CD14-positive monocyte (primary cell): ENCODE results near the gene ZNF282. TPM values are rescaled to one million over a fixed set of nuclear protein-coding genes. Genes with fewer than 3 reads are reported as not detected.

ENCODE experiments used
- DNase-seq, 3 donors: peaks; one replicate each; pipeline ENCODE4 v3.0.0-alpha.2; 2011 to 2022
- H2AFZ ChIP-seq: 2 replicates; pipeline ENCODE4 v1.6.0; 2012; ENCODE audit warnings: mild to moderate bottlenecking, low read depth, low read length, inconsistent platforms; ENCODE audit not compliant: insufficient read depth, poor library complexity, severe bottlenecking
- H3K27ac ChIP-seq, 2 donors: 1 replicate in 1 of 2; 2 replicates in 1 of 2; pipeline ENCODE4 v1.5.1; 2012 to 2013; ENCODE audit warnings: low read length in 2 of 2, control low read depth in 1 of 2, inconsistent platforms in 1 of 2, low read depth in 1 of 2, mild to moderate bottlenecking in 1 of 2
- H3K27me3 ChIP-seq, 2 donors: one replicate each; pipeline versions ENCODE4 v1.6.0 to v1.6.1; 2011 to 2013; ENCODE audit warnings: low read length in 2 of 2; ENCODE audit not compliant: control insufficient read depth in 2 of 2, insufficient read depth in 2 of 2
- H3K36me3 ChIP-seq, 2 donors: replicated peaks in 1 of 2; 1 replicate in 1 of 2; 2 replicates in 1 of 2; pipeline versions ENCODE4 v1.5.1 to v1.6.1; 2012 to 2013; ENCODE audit warnings: low read length in 2 of 2, control low read depth in 1 of 2, inconsistent platforms in 1 of 2, mild to moderate bottlenecking in 1 of 2; ENCODE audit not compliant: insufficient read depth in 2 of 2, control insufficient read depth in 1 of 2
- H3K4me1 ChIP-seq, 2 donors: 1 replicate in 1 of 2; 2 replicates in 1 of 2; pipeline versions ENCODE4 v1.5.1 to v1.6.1; 2012 to 2013; ENCODE audit warnings: low read length in 2 of 2, control low read depth in 1 of 2, inconsistent platforms in 1 of 2, mild to moderate bottlenecking in 1 of 2, moderate library complexity in 1 of 2; ENCODE audit not compliant: insufficient read depth in 2 of 2, control insufficient read depth in 1 of 2
- H3K4me2 ChIP-seq: replicated peaks from 2 replicates; pipeline ENCODE3; 2012; ENCODE audit warnings: low read length, moderate library complexity, mild to moderate bottlenecking; ENCODE audit not compliant: poor library complexity, severe bottlenecking; ENCODE audit errors: extremely low read depth
- H3K4me3 ChIP-seq, 3 experiments: fragments of 200-600 bp in 1 of 3; sonication (generic) in 1 of 3; replicated peaks in 1 of 3; 1 replicate in 2 of 3; 2 replicates in 1 of 3; pipeline ENCODE4 v1.5.1; 2011 to 2013; ENCODE audit warnings: low read length in 3 of 3, mild to moderate bottlenecking in 3 of 3, control low read depth in 2 of 3, low read depth in 2 of 3, inconsistent platforms in 1 of 3, moderate library complexity in 1 of 3
- H3K79me2 ChIP-seq: 2 replicates; pipeline ENCODE4 v1.6.0; 2012; ENCODE audit warnings: mild to moderate bottlenecking, control low read depth, inconsistent platforms, low read length, moderate library complexity; ENCODE audit not compliant: insufficient read depth
- H3K9ac ChIP-seq: 2 replicates; pipeline ENCODE4 v1.6.0; 2017; ENCODE audit warnings: low read length, mild to moderate bottlenecking; ENCODE audit not compliant: insufficient read depth, poor library complexity, severe bottlenecking
- H3K9me3 ChIP-seq, 2 donors: replicated peaks in 1 of 2; 1 replicate in 1 of 2; 2 replicates in 1 of 2; pipeline versions ENCODE4 v1.5.1 to v1.6.1; 2012 to 2013; ENCODE audit warnings: low read length in 2 of 2, control low read depth in 1 of 2; ENCODE audit not compliant: control insufficient read depth in 1 of 2, insufficient read depth in 1 of 2
- H4K20me1 ChIP-seq: 2 replicates; pipeline ENCODE4 v1.6.0; 2012; ENCODE audit warnings: mild to moderate bottlenecking, low read length, control low read depth, moderate library complexity; ENCODE audit not compliant: insufficient read depth
- H3K27ac Mint-ChIP-seq, 7 donors: one replicate each; pipeline ENCODE4 v1.8.0; 2020; ENCODE audit warnings: mild to moderate bottlenecking in 7 of 7, mixed read lengths in 7 of 7, moderate library complexity in 6 of 7, inconsistent platforms in 2 of 7
- H3K27me3 Mint-ChIP-seq, 3 donors: one replicate each; pipeline ENCODE4 v1.8.0; 2021 to 2022; ENCODE audit warnings: low read depth in 3 of 3, mild to moderate bottlenecking in 3 of 3, mixed read lengths in 3 of 3, moderate library complexity in 3 of 3, inconsistent platforms in 1 of 3
- H3K36me3 Mint-ChIP-seq, 2 donors: one replicate each; pipeline ENCODE4 v1.8.0; 2020; ENCODE audit warnings: mixed read lengths in 2 of 2, inconsistent platforms in 1 of 2, mild to moderate bottlenecking in 1 of 2
- H3K4me1 Mint-ChIP-seq: one replicate; pipeline ENCODE4 v1.8.0; 2020; ENCODE audit warnings: mild to moderate bottlenecking, mixed read lengths
- H3K4me3 Mint-ChIP-seq, 2 donors: one replicate each; pipeline ENCODE4 v1.8.0; 2020; ENCODE audit warnings: mild to moderate bottlenecking in 2 of 2, mixed read lengths in 2 of 2, moderate library complexity in 1 of 2
- H3K9me3 Mint-ChIP-seq, 7 donors: one replicate each; pipeline ENCODE4 v1.8.0; 2020 to 2022; ENCODE audit warnings: mixed read lengths in 7 of 7, mild to moderate bottlenecking in 6 of 7, moderate library complexity in 6 of 7, inconsistent platforms in 2 of 7
- CTCF ChIP-seq: fragments of 200-600 bp; IDR thresholded peaks from one replicate; pipeline ENCODE4 v1.8.0; 2022; ENCODE audit warnings: antibody characterized with exemption, mild to moderate bottlenecking
- WGBS: methylation state at CpG from one replicate; pipeline ENCODE4 v1.1.5; 2013; ENCODE audit warnings: missing lambda C conversion rate; ENCODE audit not compliant: insufficient coverage; 5-methylcytosine and 5-hydroxymethylcytosine counted together
- intact Hi-C, 2 donors: fragments of 100-400 bp; cut with micrococcal nuclease; formaldehyde crosslinking; loops; one replicate each; pipeline versions ENCODE4 v1.15.0 to v1.15.1; 2023
- polyA plus RNA-seq, 3 donors: library from polyadenylated mRNA; depleted of rRNA in 1 of 3; unstranded in 2 of 3; stranded (reverse) in 1 of 3; fragments of 300-500 nt in 2 of 3; fragments of >200 nt in 1 of 3; fragmentation: Illumina TruSeq in 2 of 3; gene quantifications; 1 replicate in 2 of 3; 2 replicates in 1 of 3; pipeline ENCODE4 v1.2.3, GENCODE V29; 2012 to 2021

ZNF282 gene
- polyA plus RNA-seq, 3 donors: 0.51 to 6.2 (median 0.86) TPM

- Histone ChIP-seq H3K4me3 (no peak overlapping the region), H2AFZ (no peak overlapping the region), H3K9ac (no peak overlapping the region), H3K27me3 (no peaks in the 10 kb centered on the region), H4K20me1 (peaks cover 3% of the 10 kb centered on the region), H3K9me3 (no peaks in the 10 kb centered on the region), H3K4me2 (no peak overlapping the region), H3K4me1 (no peaks in the 10 kb centered on the region), H3K36me3 (peaks cover 13 to 33% of the 10 kb centered on the region in 2 donors), H3K79me2 (no peaks in the 10 kb centered on the region), H3K27ac (no peak overlapping the region)
- Mint-ChIP-seq H3K27ac (no peak overlapping the region), H3K27me3 (peaks cover 4 to 9% (median 8%) of the 10 kb centered on the region in 3 donors), H3K9me3 (no peaks in the 10 kb centered on the region), H3K4me3 (no peak overlapping the region), H3K36me3 (peaks cover 19 to 34% of the 10 kb centered on the region in 2 donors), H3K4me1 (no peaks in the 10 kb centered on the region)
- WGBS: 100% methylated on average over 4 of the region's 6 CpGs
- DNase-seq: no peak
- TF ChIP-seq CTCF: no peak
- intact Hi-C loops: no loop called here
Observed at GRCh38 chr7:149184274-149184673, 11.1 kb upstream of the ZNF282 start.

GRCh38 chr7:149188213-149188612 is 7.1 kb upstream of the ZNF282 start:
- no peak for TF ChIP-seq CTCF

More at GRCh38 chr7:149188213-149188612, 7.1 kb upstream of the ZNF282 start:
- intact Hi-C loops: no loop called here
- H3K36me3 Mint-ChIP-seq: peaks cover 0 to 7% of the 10 kb centered on the region in 2 donors
- Histone ChIP-seq H3K4me3 (no peak overlapping the region), H3K36me3 (no peaks in the 10 kb centered on the region), H3K9me3 (no peaks in the 10 kb centered on the region), H4K20me1 (no peaks in the 10 kb centered on the region), H3K27ac (no peak overlapping the region), H3K27me3 (peaks cover 0 to 2% of the 10 kb centered on the region in 2 donors), H3K4me1 (no peaks in the 10 kb centered on the region), H3K9ac (no peak overlapping the region), H2AFZ (no peak overlapping the region), H3K79me2 (no peaks in the 10 kb centered on the region), H3K4me2 (no peak overlapping the region)
- WGBS: 83% methylated on average over 1 of the region's 2 CpGs
- H3K9me3 Mint-ChIP-seq: peaks cover 0 to 1% (median 0%) of the 10 kb centered on the region in 7 donors
- H3K4me3 Mint-ChIP-seq: no peak overlapping the region
- peaks cover 6% of the 10 kb centered on the region for H3K4me1 Mint-ChIP-seq
- peaks cover 23 to 35% (median 30%) of the 10 kb centered on the region in 3 donors for H3K27me3 Mint-ChIP-seq
- no peak for DNase-seq
- H3K27ac Mint-ChIP-seq: no peak overlapping the region
